Measurements from ENCODE around the gene AP5M1.
A peak's percentile ranks its signal among the peaks of the same experiment; 100 is the strongest.
"Not testable (repeated sequence)": the region's sequence is repeated elsewhere in the genome, so short reads cannot be mapped to it uniquely, and the experiment has no call there.

The AP5M1 gene

GRCh38 chr14:57268161-57269069, at the start of gene AP5M1, which contains the start of gene EXOC5:
TSS of gene AP5M1 (plus strand) at chr14:57268971. CDS start at chr14:57269315, 344 bp downstream.
TSS of gene EXOC5 (minus strand) at chr14:57268905. CDS start at chr14:57268648, 257 bp downstream.
- peak; percentile 95 for DNase-seq

GRCh38 chr14:57221931-57222330, 46.8 kb upstream of the AP5M1 start:
- no peak for DNase-seq

GRCh38 chr14:57227083-57227482, 41.7 kb upstream of the AP5M1 start:
- DNase-seq: no peak

GRCh38 chr14:57228320-57228719, 40.5 kb upstream of the AP5M1 start:
- not testable (repeated sequence) for DNase-seq

GRCh38 chr14:57232006-57232405, 36.8 kb upstream of the AP5M1 start:
- no peak for DNase-seq

GRCh38 chr14:57240115-57240514, 28.7 kb upstream of the AP5M1 start:
- not testable (repeated sequence) for DNase-seq

GRCh38 chr14:57243320-57243719, 25.5 kb upstream of the AP5M1 start:
- DNase-seq: no peak

GRCh38 chr14:57244106-57244505, 24.7 kb upstream of the AP5M1 start:
- no peak for DNase-seq

- DNase-seq: no peak
These were observed 22.8 kb upstream of the AP5M1 start for GRCh38 chr14:57245941-57246340.

- DNase-seq: no peak
These were observed 21.7 kb upstream of the AP5M1 start for GRCh38 chr14:57246933-57247657.

- DNase-seq: no peak
These were observed 13.9 kb upstream of the AP5M1 start for GRCh38 chr14:57254884-57255283.

GRCh38 chr14:57258221-57258620, 10.6 kb upstream of the AP5M1 start:
- not testable (repeated sequence) for DNase-seq

- no peak for DNase-seq
These were observed 9.1 kb upstream of the AP5M1 start for GRCh38 chr14:57259672-57260071.

- no peak for DNase-seq
These were observed 7.2 kb upstream of the AP5M1 start for GRCh38 chr14:57261604-57262003.

- DNase-seq: no peak
These were observed 6.7 kb upstream of the AP5M1 start for GRCh38 chr14:57262117-57262516.

GRCh38 chr14:57266065-57266464, 2.7 kb upstream of the AP5M1 start:
- DNase-seq: no peak

GRCh38 chr14:57273236-57273635, 4.5 kb downstream of the AP5M1 start:
- no peak for DNase-seq

- DNase-seq: no peak
These were observed 5.8 kb downstream of the AP5M1 start for GRCh38 chr14:57274551-57274950.

- DNase-seq: no peak
These were observed 6.4 kb downstream of the AP5M1 start for GRCh38 chr14:57275023-57275664.

- DNase-seq: no peak
These were observed 8.3 kb downstream of the AP5M1 start for GRCh38 chr14:57277062-57277461.

GRCh38 chr14:57287745-57288144, 19.0 kb downstream of the AP5M1 start:
- peak; percentile 63 for DNase-seq

GRCh38 chr14:57290751-57291150, 22.0 kb downstream of the AP5M1 start:
- no peak for DNase-seq

Measured in islet precursor cell (in vitro differentiated cells).